HepG2 (cell line): ENCODE measurements around the gene CTNNA1. TPM values are rescaled to one million over a fixed set of nuclear protein-coding genes. Genes with fewer than 3 reads are reported as not detected.

Experiments
- ATAC-seq: fragments of 200-7000 bp; cut with Tn5 transposase; 3 replicates; pipeline ENCODE4 v1.9.1; 2020; ENCODE audit warnings: mild to moderate bottlenecking, moderate library complexity
- BruUV-seq: library from RNA; stranded (reverse); fragments of 400-500 nt; replicated peaks from 2 replicates; lab custom pipeline; 2021; lab: Mats Ljungman, UMichigan
- CTCF ChIA-PET: fragments of 300-600 bp; formaldehyde crosslinking; extraction: SDS; loops from one replicate; lab custom pipeline; 2021; ENCODE audit warnings: low total read pairs, inconsistent platforms, low intra/inter-chr PET ratio; lab: Yijun Ruan, JAX
- POLR2A ChIA-PET: fragments of 350-600 bp; sonication (Branson Sonifier 250); formaldehyde crosslinking; loops from one replicate; lab custom pipeline; 2020; ENCODE audit warnings: antibody characterized with exemption, inconsistent platforms; lab: Yijun Ruan, JAX
- DNase-seq: peaks from one replicate; pipeline ENCODE4 v3.0.0-alpha.2; 2015; ENCODE audit warnings: low spot score
- FAIRE-seq: peaks from 3 replicates; lab custom pipeline; 2011; peaks lifted over from hg19 to GRCh38; lab: Jason Lieb, UNC
- H2AFZ ChIP-seq: one replicate; pipeline ENCODE4 v1.6.1; 2011; ENCODE audit warnings: low read length, inconsistent platforms
- H3K27ac ChIP-seq: fragments of 300-600 bp; 3 replicates; pipeline ENCODE4 v1.8.0; 2011; ENCODE audit warnings: mixed run types, mild to moderate bottlenecking, mixed read lengths, low read length, inconsistent platforms; ENCODE audit not compliant: insufficient read depth; ENCODE audit errors: extremely low read length
- H3K27me3 ChIP-seq, 2 experiments: fragments of 200-600 bp in 1 of 2; 2 replicates in 1 of 2; 3 replicates in 1 of 2; pipeline versions ENCODE4 v1.6.0 to v1.8.0; 2011; ENCODE audit warnings: low read length in 2 of 2, mild to moderate bottlenecking in 2 of 2, moderate library complexity in 2 of 2, inconsistent platforms in 1 of 2; ENCODE audit not compliant: insufficient read depth in 2 of 2, control insufficient read depth in 1 of 2
- H3K36me3 ChIP-seq, 2 experiments: fragments of 200-600 bp in 1 of 2; replicated peaks in 1 of 2; 2 replicates in 1 of 2; 3 replicates in 1 of 2; pipeline versions ENCODE4 v1.5.1 to v1.8.0; 2011; ENCODE audit warnings: low read length in 2 of 2, inconsistent platforms in 1 of 2; ENCODE audit not compliant: insufficient read depth in 2 of 2, control insufficient read depth in 1 of 2
- H3K4me1 ChIP-seq: 2 replicates; pipeline ENCODE4 v1.5.1; 2012; ENCODE audit warnings: low read length, inconsistent platforms; ENCODE audit not compliant: insufficient read depth
- H3K4me2 ChIP-seq: 2 replicates; pipeline ENCODE4 v1.6.0; 2011; ENCODE audit warnings: low read depth, low read length, inconsistent platforms
- H3K4me3 ChIP-seq, 3 experiments: fragments of 200-600 bp in 1 of 3; sonication (generic), shearing (Covaris generic) in 1 of 3; replicated peaks in 1 of 3; 2 replicates each; pipeline ENCODE4 v1.5.1; 2011 to 2016; ENCODE audit warnings: low read length in 3 of 3, inconsistent platforms in 2 of 3, low read depth in 2 of 3, mild to moderate bottlenecking in 2 of 3, control low read depth in 1 of 3, mixed read lengths in 1 of 3; ENCODE audit not compliant: insufficient read depth in 1 of 3
- H3K79me2 ChIP-seq: one replicate; pipeline ENCODE4 v1.6.1; 2011; ENCODE audit warnings: low read length, inconsistent platforms; ENCODE audit not compliant: insufficient read depth
- H3K9ac ChIP-seq: 2 replicates; pipeline ENCODE4 v1.6.0; 2011; ENCODE audit warnings: mild to moderate bottlenecking, low read depth, low read length, inconsistent platforms; ENCODE audit not compliant: insufficient read depth
- H3K9me3 ChIP-seq: 2 replicates; pipeline ENCODE4 v1.5.1; 2012; ENCODE audit warnings: mild to moderate bottlenecking, low read length
- H4K20me1 ChIP-seq: 2 replicates; pipeline ENCODE4 v1.6.0; 2011; ENCODE audit warnings: inconsistent platforms, mild to moderate bottlenecking, low read length, moderate library complexity; ENCODE audit not compliant: insufficient read depth
- AKAP8 ChIP-seq: sonication (generic); formaldehyde crosslinking; IDR thresholded peaks from 2 replicates; pipeline ENCODE4 v1.5.1; 2020; ENCODE audit warnings: mild to moderate bottlenecking, missing genetic modification reagents
- CHD4 ChIP-seq: fragments of 200-600 bp; sonication (generic); IDR thresholded peaks from 2 replicates; pipeline ENCODE4 v1.7.0; 2017; ENCODE audit warnings: mild to moderate bottlenecking, low read length, borderline replicate concordance
- KDM4B ChIP-seq: sonication (generic); formaldehyde crosslinking; IDR thresholded peaks from 2 replicates; pipeline ENCODE4 v1.4.0; 2020; ENCODE audit warnings: missing genetic modification reagents
- MTA3 ChIP-seq: sonication (generic); formaldehyde crosslinking; IDR thresholded peaks from 2 replicates; pipeline ENCODE4 v1.4.0; 2020; ENCODE audit warnings: missing genetic modification reagents
- SKI ChIP-seq: fragments of 450-650 bp; IDR thresholded peaks from one replicate; pipeline ENCODE4 v1.6.1; 2018; ENCODE audit warnings: mild to moderate bottlenecking; ENCODE audit not compliant: partially characterized antibody
- TCF7L2 ChIP-seq: IDR thresholded peaks from 2 replicates; pipeline ENCODE4 v1.6.1; 2011; ENCODE audit warnings: mild to moderate bottlenecking, low read depth, low read length, moderate library complexity
- ZNF441 ChIP-seq: sonication (generic); formaldehyde crosslinking; IDR thresholded peaks from 2 replicates; pipeline ENCODE4 v1.7.0; 2021; ENCODE audit warnings: missing genetic modification reagents, borderline replicate concordance
- ZNF629 ChIP-seq: sonication (generic); formaldehyde crosslinking; conservative IDR thresholded peaks from 2 replicates; pipeline ENCODE4 v1.5.0; 2020; ENCODE audit warnings: missing genetic modification reagents
- ZNF737 ChIP-seq: sonication (generic); formaldehyde crosslinking; IDR thresholded peaks from 2 replicates; pipeline ENCODE4 v1.5.0; 2020; ENCODE audit warnings: missing genetic modification reagents, mild to moderate bottlenecking, borderline replicate concordance
- WGBS: methylation state at CpG from one replicate; pipeline ENCODE4 v1.1.6; 2017; ENCODE audit warnings: low lambda C conversion rate; 5-methylcytosine and 5-hydroxymethylcytosine counted together
- in situ Hi-C: cut with HindIII; loops from 2 replicates; pipeline ENCODE4 v1.10.0; 2017; ENCODE audit warnings: low pct_unique_long_range_greater_than_20kb; ENCODE audit not compliant: extremely low pct_ligation_motif_present
- intact Hi-C: fragments of 100-400 bp; cut with micrococcal nuclease; formaldehyde crosslinking; loops from one replicate; pipeline ENCODE4 v1.10.0; 2022; ENCODE audit not compliant: unreplicated experiment
- polyA plus RNA-seq, 8 experiments: library from polyadenylated mRNA; depleted of rRNA in 3 of 8; stranded (reverse) in 7 of 8; unstranded in 1 of 8; fragments of >200 nt; fragmentation: Illumina TruSeq in 4 of 8; extraction: Trizol in 4 of 8; gene quantifications; 2 replicates each; pipeline versions ENCODE4 v1.2.1 to v1.2.3, GENCODE V29; 2011 to 2016; ENCODE audit warnings: low read depth in 4 of 8, missing spikeins in 1 of 8, mixed read lengths in 1 of 8; ENCODE audit not compliant: insufficient read depth in 1 of 8
- total RNA-seq, 5 experiments: library from RNA; depleted of rRNA; stranded (reverse); fragments of >200 nt; fragmentation: Illumina TruSeq; extraction: Trizol; gene quantifications; 2 replicates each; pipeline ENCODE4 v1.2.3, GENCODE V29; 2016; ENCODE audit warnings: low read depth in 1 of 5
- TF ChIP-seq, protein P1 (sequence below): sonication (generic); formaldehyde crosslinking; IDR thresholded peaks from 2 replicates; pipeline ENCODE4 v1.5.1; 2020; ENCODE audit warnings: mild to moderate bottlenecking, missing genetic modification reagents, moderate library complexity

The CTNNA1 gene
- total and polyA plus RNA-seq, 2 of the 13 experiments (the other 11 are each of a cell fraction or from before 2014, with no cell fraction given): 66.8 to 162 TPM

- Histone ChIP-seq H3K27ac (no peak overlapping the region), H3K4me2 (no peak overlapping the region), H3K36me3 (no peaks in the 10 kb centered on the region), H3K79me2 (no peaks in the 10 kb centered on the region), H3K4me1 (peaks cover 36% of the 10 kb centered on the region), H3K4me3 (no peak overlapping the region), H4K20me1 (no peaks in the 10 kb centered on the region), H2AFZ (no peak overlapping the region), H3K9ac (no peak overlapping the region), H3K27me3 (no peaks in the 10 kb centered on the region), H3K9me3 (no peaks in the 10 kb centered on the region)
- TF ChIP-seq ZNF629 (CRISPR knock-in tag) (peak; percentile 67), AKAP8 (CRISPR knock-in tag) (no peak)
- ATAC-seq (no peak), DNase-seq (no peak), FAIRE-seq (no peak)
- intact Hi-C loops (no loop called here), in situ Hi-C loops (no loop called here)
- POLR2A ChIA-PET: no interaction called here
- CTCF ChIA-PET: no interaction called here
- WGBS: 78% methylated on average over 3 of the region's 3 CpGs
- no TSS peak for BruUV-seq
These were observed 35.8 kb upstream of the CTNNA1 start for GRCh38 chr5:138717399-138717798.

- H3K27ac ChIP-seq: no peak overlapping the region
- FAIRE-seq (no peak), DNase-seq (no peak), ATAC-seq (no peak)
- no peaks in the 10 kb centered on the region for H3K9me3 ChIP-seq
- in situ Hi-C loops: no loop called here
- no peaks in the 10 kb centered on the region; a peak in 1 of 5 replicates for H3K27me3 ChIP-seq
- H3K4me2 ChIP-seq: no peak overlapping the region
- no peak overlapping the region for H2AFZ ChIP-seq
- H3K79me2 ChIP-seq: no peaks in the 10 kb centered on the region
- H3K4me3 ChIP-seq: no peak overlapping the region
- H3K9ac ChIP-seq: no peak overlapping the region
- POLR2A ChIA-PET: interaction anchor here (1.1 kb wide), 1 partner anchor 22 kb away, joined by 5 read pairs; no protein-coding TSS in a partner anchor
- no peaks in the 10 kb centered on the region for H4K20me1 ChIP-seq
- BruUV-seq: no TSS peak
- CTCF ChIA-PET: no interaction called here
- intact Hi-C loops: no loop called here
- no peaks in the 10 kb centered on the region for H3K36me3 ChIP-seq
- 46% methylated on average over 2 of the region's 2 CpGs for WGBS
- H3K4me1 ChIP-seq: peaks cover 56% of the 10 kb centered on the region
- TF ChIP-seq SKI (no peak), KDM4B (CRISPR knock-in tag) (no peak), TCF7L2 (no peak), ZNF737 (CRISPR knock-in tag) (no peak), CHD4 (no peak), MTA3 (CRISPR knock-in tag) (no peak), ZNF441 (no peak)
- TF ChIP-seq, protein P1, sequence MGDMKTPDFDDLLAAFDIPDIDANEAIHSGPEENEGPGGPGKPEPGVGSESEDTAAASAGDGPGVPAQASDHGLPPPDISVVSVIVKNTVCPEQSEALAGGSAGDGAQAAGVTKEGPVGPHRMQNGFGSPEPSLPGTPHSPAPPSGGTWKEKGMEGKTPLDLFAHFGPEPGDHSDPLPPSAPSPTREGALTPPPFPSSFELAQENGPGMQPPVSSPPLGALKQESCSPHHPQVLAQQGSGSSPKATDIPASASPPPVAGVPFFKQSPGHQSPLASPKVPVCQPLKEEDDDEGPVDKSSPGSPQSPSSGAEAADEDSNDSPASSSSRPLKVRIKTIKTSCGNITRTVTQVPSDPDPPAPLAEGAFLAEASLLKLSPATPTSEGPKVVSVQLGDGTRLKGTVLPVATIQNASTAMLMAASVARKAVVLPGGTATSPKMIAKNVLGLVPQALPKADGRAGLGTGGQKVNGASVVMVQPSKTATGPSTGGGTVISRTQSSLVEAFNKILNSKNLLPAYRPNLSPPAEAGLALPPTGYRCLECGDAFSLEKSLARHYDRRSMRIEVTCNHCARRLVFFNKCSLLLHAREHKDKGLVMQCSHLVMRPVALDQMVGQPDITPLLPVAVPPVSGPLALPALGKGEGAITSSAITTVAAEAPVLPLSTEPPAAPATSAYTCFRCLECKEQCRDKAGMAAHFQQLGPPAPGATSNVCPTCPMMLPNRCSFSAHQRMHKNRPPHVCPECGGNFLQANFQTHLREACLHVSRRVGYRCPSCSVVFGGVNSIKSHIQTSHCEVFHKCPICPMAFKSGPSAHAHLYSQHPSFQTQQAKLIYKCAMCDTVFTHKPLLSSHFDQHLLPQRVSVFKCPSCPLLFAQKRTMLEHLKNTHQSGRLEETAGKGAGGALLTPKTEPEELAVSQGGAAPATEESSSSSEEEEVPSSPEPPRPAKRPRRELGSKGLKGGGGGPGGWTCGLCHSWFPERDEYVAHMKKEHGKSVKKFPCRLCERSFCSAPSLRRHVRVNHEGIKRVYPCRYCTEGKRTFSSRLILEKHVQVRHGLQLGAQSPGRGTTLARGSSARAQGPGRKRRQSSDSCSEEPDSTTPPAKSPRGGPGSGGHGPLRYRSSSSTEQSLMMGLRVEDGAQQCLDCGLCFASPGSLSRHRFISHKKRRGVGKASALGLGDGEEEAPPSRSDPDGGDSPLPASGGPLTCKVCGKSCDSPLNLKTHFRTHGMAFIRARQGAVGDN (CRISPR knock-in tag): no peak
These were observed 33.4 kb upstream of the CTNNA1 start for GRCh38 chr5:138719811-138720210.
